ENCODE results near the gene GPRC5C.
"Not testable (repeated sequence)": the region's sequence is repeated elsewhere in the genome, so short reads cannot be mapped to it uniquely, and the experiment has no call there.

DNA sequence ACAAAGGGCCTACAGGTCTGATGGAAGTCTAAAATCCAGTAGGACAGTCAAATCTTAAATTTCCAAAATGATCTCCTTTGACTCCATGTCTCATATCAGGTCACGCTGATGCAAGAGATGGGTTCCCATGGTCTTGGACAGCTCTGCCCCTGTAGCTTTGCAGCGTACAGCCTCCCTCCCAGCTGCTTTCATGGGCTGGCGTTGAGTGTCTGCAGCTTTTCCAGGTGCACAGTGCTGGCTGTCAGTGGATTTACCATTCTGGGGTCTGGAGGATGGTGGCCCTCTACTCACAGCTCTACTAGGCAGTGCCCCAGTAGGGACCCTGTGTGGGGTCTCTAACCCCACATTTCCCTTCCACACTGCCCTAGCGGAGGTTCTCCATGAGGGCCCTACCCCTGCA lies 56.4 kb downstream of the GPRC5C start:
- TF ChIP-seq, protein P1, sequence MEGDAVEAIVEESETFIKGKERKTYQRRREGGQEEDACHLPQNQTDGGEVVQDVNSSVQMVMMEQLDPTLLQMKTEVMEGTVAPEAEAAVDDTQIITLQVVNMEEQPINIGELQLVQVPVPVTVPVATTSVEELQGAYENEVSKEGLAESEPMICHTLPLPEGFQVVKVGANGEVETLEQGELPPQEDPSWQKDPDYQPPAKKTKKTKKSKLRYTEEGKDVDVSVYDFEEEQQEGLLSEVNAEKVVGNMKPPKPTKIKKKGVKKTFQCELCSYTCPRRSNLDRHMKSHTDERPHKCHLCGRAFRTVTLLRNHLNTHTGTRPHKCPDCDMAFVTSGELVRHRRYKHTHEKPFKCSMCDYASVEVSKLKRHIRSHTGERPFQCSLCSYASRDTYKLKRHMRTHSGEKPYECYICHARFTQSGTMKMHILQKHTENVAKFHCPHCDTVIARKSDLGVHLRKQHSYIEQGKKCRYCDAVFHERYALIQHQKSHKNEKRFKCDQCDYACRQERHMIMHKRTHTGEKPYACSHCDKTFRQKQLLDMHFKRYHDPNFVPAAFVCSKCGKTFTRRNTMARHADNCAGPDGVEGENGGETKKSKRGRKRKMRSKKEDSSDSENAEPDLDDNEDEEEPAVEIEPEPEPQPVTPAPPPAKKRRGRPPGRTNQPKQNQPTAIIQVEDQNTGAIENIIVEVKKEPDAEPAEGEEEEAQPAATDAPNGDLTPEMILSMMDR (IDR thresholded peaks at IDR 0.05) = not testable (repeated sequence)
- not testable (repeated sequence) for TF ChIP-seq POLR2A (IDR thresholded peaks at IDR 0.05)
